ENCODE data around the gene FAM117A.

GRCh38 chr17:49784636-49785035, 20.7 kb upstream of the FAM117A start:
- TF ChIP-seq EZH2phosphoT487 (IDR thresholded peaks at IDR 0.05; ENCODE audit: borderline replicate concordance, low read length), result no peak
- TF ChIP-seq CTCF (conservative IDR thresholded peaks at IDR 0.05; ENCODE audit: low read depth, low read length), result no peak

All from PC-3 (cell line).